GM12892 (cell line): Measurements from ENCODE around the gene STK11.

Experiments
- POLR2A ChIP-seq: IDR thresholded peaks from 2 replicates; pipeline ENCODE4 v1.6.1; 2011; ENCODE audit warnings: low read depth, low read length, control low read depth
- POLR2AphosphoS5 ChIP-seq: IDR thresholded peaks from 2 replicates; pipeline ENCODE4 v1.6.1; 2011; ENCODE audit warnings: low read depth, low read length, control low read depth

- TF ChIP-seq POLR2AphosphoS5 (no peak), POLR2A (no peak)
Measured at GRCh38 chr19:1244693-1245451, 39.3 kb downstream of the STK11 start.
